Natural killer cell treated with Interleukin-12 subunit alpha and Interleukin-12 subunit beta and Interleukin-15 and Interleukin-18, amount 100 ng/mL, for 72 hours (primary cell): ENCODE measurements around the gene STX3. TPM values are rescaled to one million over a fixed set of nuclear protein-coding genes. Genes with fewer than 3 reads are reported as not detected.

Source experiments
- ATAC-seq, 2 donors: fragments of 150-1000 bp; cut with Tn5 transposase in 1 of 2; sonication (Bioruptor Pico), chemical (Tn5 transposase) in 1 of 2; 2 replicates each; pipeline ENCODE4 v1.10.0; 2021
- DNase-seq: peaks from one replicate; pipeline ENCODE4 v3.0.0; 2022; ENCODE audit warnings: low spot score
- H3K27ac Mint-ChIP-seq, 2 donors: 1 replicate in 1 of 2; 2 replicates in 1 of 2; pipeline ENCODE4 v1.8.0; 2022; ENCODE audit warnings: mixed read lengths in 2 of 2, mild to moderate bottlenecking in 1 of 2, moderate library complexity in 1 of 2
- H3K27me3 Mint-ChIP-seq, 2 donors: 1 replicate in 1 of 2; 2 replicates in 1 of 2; pipeline ENCODE4 v1.8.0; 2022; ENCODE audit warnings: mixed read lengths in 2 of 2
- H3K36me3 Mint-ChIP-seq: one replicate; pipeline ENCODE4 v1.8.0; 2022; ENCODE audit warnings: mixed read lengths
- H3K4me1 Mint-ChIP-seq, 2 donors: 1 replicate in 1 of 2; 2 replicates in 1 of 2; pipeline ENCODE4 v1.8.0; 2022; ENCODE audit warnings: low read depth in 2 of 2, mixed read lengths in 2 of 2, mild to moderate bottlenecking in 1 of 2
- H3K4me3 Mint-ChIP-seq: one replicate; pipeline ENCODE4 v1.8.0; 2022; ENCODE audit warnings: mixed read lengths
- H3K9me3 Mint-ChIP-seq: 2 replicates; pipeline ENCODE4 v1.8.0; 2022; ENCODE audit warnings: mixed read lengths
- total RNA-seq, 2 donors: library from RNA; stranded (reverse); gene quantifications; one replicate each; pipeline ENCODE4 v1.2.3, GENCODE V29; 2022

The STX3 gene
- 10 to 100 TPM; 26.8 to 28.5 TPM for total RNA-seq

GRCh38 chr11:59754859-59755700 lies at the start of gene STX3:
Gene STX3 (plus strand): TSS chr11:59755376. CDS start chr11:59755606, 230 bp downstream.
- peak within 1 kb of the TSS; percentile 96 for H3K4me3 Mint-ChIP-seq
- H3K4me1 Mint-ChIP-seq = peaks cover 28 to 35% of the 10 kb centered on the region in 2 donors
- H3K27me3 Mint-ChIP-seq = peaks cover 0 to 4% of the 10 kb centered on the region in 2 donors
- peak; percentile 88 to 92 for ATAC-seq
- H3K36me3 Mint-ChIP-seq = no peaks in the 10 kb centered on the region
- no peaks in the 10 kb centered on the region for H3K9me3 Mint-ChIP-seq
- DNase-seq = peak; percentile 76
- H3K27ac Mint-ChIP-seq = peak within 1 kb of the TSS; percentile 63 to 70

GRCh38 chr11:59706518-59707285 lies 48.5 kb upstream of the STX3 start:
- H3K4me1 Mint-ChIP-seq = no peaks in the 10 kb centered on the region
- H3K9me3 Mint-ChIP-seq = no peaks in the 10 kb centered on the region
- H3K36me3 Mint-ChIP-seq = no peaks in the 10 kb centered on the region
- ATAC-seq (no peak), DNase-seq (no peak)
- no peak overlapping the region for H3K4me3 Mint-ChIP-seq
- peaks cover 18 to 26% of the 10 kb centered on the region in 2 donors for H3K27me3 Mint-ChIP-seq
- no peak overlapping the region for H3K27ac Mint-ChIP-seq

GRCh38 chr11:59707371-59707770 lies 47.8 kb upstream of the STX3 start:
- Mint-ChIP-seq H3K27ac (no peak overlapping the region), H3K4me1 (no peaks in the 10 kb centered on the region), H3K36me3 (no peaks in the 10 kb centered on the region), H3K9me3 (no peaks in the 10 kb centered on the region), H3K27me3 (peaks cover 15 to 20% of the 10 kb centered on the region in 2 donors), H3K4me3 (no peak overlapping the region)
- DNase-seq (no peak), ATAC-seq (no peak)

- ATAC-seq = no peak
- Mint-ChIP-seq H3K4me1 (no peaks in the 10 kb centered on the region), H3K4me3 (no peak overlapping the region), H3K36me3 (no peaks in the 10 kb centered on the region), H3K9me3 (no peaks in the 10 kb centered on the region), H3K27me3 (peaks cover 20 to 24% of the 10 kb centered on the region in 2 donors), H3K27ac (no peak overlapping the region)
- no peak for DNase-seq
These were observed 46.6 kb upstream of the STX3 start for GRCh38 chr11:59708537-59708936.

- H3K4me1 Mint-ChIP-seq = no peaks in the 10 kb centered on the region
- no peaks in the 10 kb centered on the region for H3K36me3 Mint-ChIP-seq
- H3K4me3 Mint-ChIP-seq = no peak overlapping the region
- ATAC-seq (no peak), DNase-seq (no peak)
- peaks cover 21 to 24% of the 10 kb centered on the region in 2 donors for H3K27me3 Mint-ChIP-seq
- no peaks in the 10 kb centered on the region for H3K9me3 Mint-ChIP-seq
- no peak overlapping the region for H3K27ac Mint-ChIP-seq
These were observed 44.9 kb upstream of the STX3 start for GRCh38 chr11:59710136-59710847.

- ATAC-seq = no peak
These were observed 41.4 kb upstream of the STX3 start, which contains the start of gene OR10V1 for GRCh38 chr11:59713745-59714144. Gene OR10V1 (minus strand): TSS chr11:59713845. CDS start chr11:59713845, 0 bp downstream.

GRCh38 chr11:59716051-59716450 lies 39.1 kb upstream of the STX3 start:
- ATAC-seq = no peak
- Mint-ChIP-seq H3K27ac (no peak overlapping the region), H3K36me3 (no peaks in the 10 kb centered on the region), H3K4me3 (no peak overlapping the region), H3K9me3 (no peaks in the 10 kb centered on the region), H3K4me1 (no peaks in the 10 kb centered on the region), H3K27me3 (peaks cover 22 to 30% of the 10 kb centered on the region in 2 donors)
- no peak for DNase-seq

More at GRCh38 chr11:59713745-59714144, 41.4 kb upstream of the STX3 start, which contains the start of gene OR10V1:
- no peak within 1 kb of the TSS for H3K27ac Mint-ChIP-seq
- no peaks in the 10 kb centered on the region for H3K9me3 Mint-ChIP-seq
- no peak for DNase-seq
- H3K4me3 Mint-ChIP-seq = no peak within 1 kb of the TSS
- H3K27me3 Mint-ChIP-seq = peaks cover 16 to 31% of the 10 kb centered on the region in 2 donors
- no peaks in the 10 kb centered on the region for H3K36me3 Mint-ChIP-seq
- no peaks in the 10 kb centered on the region for H3K4me1 Mint-ChIP-seq

GRCh38 chr11:59719556-59719955 lies 35.6 kb upstream of the STX3 start:
- Mint-ChIP-seq H3K9me3 (no peaks in the 10 kb centered on the region), H3K4me3 (no peak overlapping the region), H3K36me3 (no peaks in the 10 kb centered on the region), H3K27ac (no peak overlapping the region), H3K27me3 (peaks cover 22 to 48% of the 10 kb centered on the region in 2 donors), H3K4me1 (no peaks in the 10 kb centered on the region)
- ATAC-seq (no peak), DNase-seq (no peak)

GRCh38 chr11:59724066-59724465 lies 31.1 kb upstream of the STX3 start:
- DNase-seq (no peak), ATAC-seq (no peak)
- Mint-ChIP-seq H3K4me1 (peaks cover 8 to 13% of the 10 kb centered on the region in 2 donors), H3K36me3 (no peaks in the 10 kb centered on the region), H3K9me3 (peaks cover under 1% of the 10 kb centered on the region), H3K27ac (no peak overlapping the region), H3K4me3 (no peak overlapping the region), H3K27me3 (peaks cover 16 to 21% of the 10 kb centered on the region in 2 donors)

GRCh38 chr11:59727426-59727825 lies 27.8 kb upstream of the STX3 start:
- ATAC-seq = no peak
- peaks cover 6 to 14% of the 10 kb centered on the region in 2 donors for H3K27me3 Mint-ChIP-seq
- no peak for DNase-seq
- peaks cover 11 to 17% of the 10 kb centered on the region in 2 donors for H3K4me1 Mint-ChIP-seq
- H3K27ac Mint-ChIP-seq = peak overlapping the region in 1 of 2 donors; percentile 91
- H3K36me3 Mint-ChIP-seq = no peaks in the 10 kb centered on the region
- H3K4me3 Mint-ChIP-seq = no peak overlapping the region
- H3K9me3 Mint-ChIP-seq = peaks cover 4% of the 10 kb centered on the region

- Mint-ChIP-seq H3K27me3 (peaks cover 5 to 8% of the 10 kb centered on the region in 2 donors), H3K4me3 (no peak overlapping the region), H3K9me3 (peaks cover 4% of the 10 kb centered on the region), H3K36me3 (no peaks in the 10 kb centered on the region), H3K4me1 (peaks cover 11 to 17% of the 10 kb centered on the region in 2 donors), H3K27ac (peak overlapping the region; percentile 79 to 91)
- no peak for ATAC-seq
- no peak for DNase-seq
These were observed 27.0 kb upstream of the STX3 start for GRCh38 chr11:59728154-59728553.

- H3K27ac Mint-ChIP-seq = peak overlapping the region; percentile 79 to 91
- DNase-seq = peak; percentile 67
These were observed 26.3 kb upstream of the STX3 start for GRCh38 chr11:59728913-59729312.

GRCh38 chr11:59729834-59730233 lies 25.3 kb upstream of the STX3 start:
- no peaks in the 10 kb centered on the region for H3K27me3 Mint-ChIP-seq
- DNase-seq (no peak), ATAC-seq (no peak)
- no peak overlapping the region for H3K4me3 Mint-ChIP-seq
- no peaks in the 10 kb centered on the region for H3K36me3 Mint-ChIP-seq
- peaks cover 11 to 17% of the 10 kb centered on the region in 2 donors for H3K4me1 Mint-ChIP-seq
- no peak overlapping the region for H3K27ac Mint-ChIP-seq
- peaks cover 4% of the 10 kb centered on the region for H3K9me3 Mint-ChIP-seq

More at GRCh38 chr11:59728913-59729312, 26.3 kb upstream of the STX3 start:
- Mint-ChIP-seq H3K27me3 (peaks cover under 1 to 3% of the 10 kb centered on the region in 2 donors), H3K36me3 (no peaks in the 10 kb centered on the region), H3K4me3 (peak overlapping the region; percentile 26), H3K4me1 (peaks cover 11 to 17% of the 10 kb centered on the region in 2 donors), H3K9me3 (peaks cover 4% of the 10 kb centered on the region)
- peak; percentile 94 to 96 for ATAC-seq
